NCI-H748 treated with DMSO at 0.1 percent for 48 hours (cell line): ENCODE measurements around the gene COL28A1.
"Not testable (repeated sequence)": the region's sequence is repeated elsewhere in the genome, so short reads cannot be mapped to it uniquely, and the experiment has no call there.

ENCODE experiments used
- DNase-seq: peaks from one replicate; lab custom pipeline; 2025; lab: John Stamatoyannopoulos, UW

COL28A1 gene

DNA sequence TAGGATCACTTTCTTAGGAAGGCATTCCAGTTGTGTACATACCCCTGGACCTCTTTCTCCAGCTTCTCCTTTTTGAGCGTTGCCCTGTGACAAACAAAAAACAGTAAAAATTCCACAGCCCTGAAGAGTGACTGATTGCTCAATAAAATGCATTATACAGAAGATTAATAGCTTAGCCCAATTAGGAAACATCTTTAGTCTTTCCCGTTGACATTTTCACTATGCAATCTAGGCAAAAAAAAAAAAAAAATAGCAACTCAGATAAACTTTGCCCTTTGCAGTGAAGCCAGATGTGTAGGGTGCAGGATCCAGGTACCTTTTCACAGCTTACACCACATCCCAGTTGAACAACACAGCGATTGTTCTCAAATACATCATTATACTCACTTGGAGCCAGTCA is 17.9 kb downstream of the COL28A1 start:
- no peak for DNase-seq

DNA sequence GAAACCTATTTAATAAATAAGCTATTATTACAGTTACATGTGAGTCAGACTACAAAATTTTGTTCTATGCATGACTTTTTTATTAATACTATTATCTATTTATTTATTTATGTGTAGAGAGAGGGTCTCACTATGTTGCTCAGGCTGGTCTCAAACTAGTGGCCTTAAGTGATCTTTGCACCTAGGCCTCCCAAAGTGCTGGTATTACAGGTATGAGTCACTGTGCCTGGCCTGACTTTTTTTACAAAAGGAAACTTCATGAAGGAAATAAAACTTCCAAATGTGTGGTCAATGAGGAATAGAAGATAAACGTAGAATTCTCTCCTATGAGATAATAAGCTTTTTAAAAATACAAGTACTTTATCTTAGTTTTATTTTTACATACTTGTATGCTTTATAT is 19.0 kb downstream of the COL28A1 start:
- no peak for DNase-seq

DNA sequence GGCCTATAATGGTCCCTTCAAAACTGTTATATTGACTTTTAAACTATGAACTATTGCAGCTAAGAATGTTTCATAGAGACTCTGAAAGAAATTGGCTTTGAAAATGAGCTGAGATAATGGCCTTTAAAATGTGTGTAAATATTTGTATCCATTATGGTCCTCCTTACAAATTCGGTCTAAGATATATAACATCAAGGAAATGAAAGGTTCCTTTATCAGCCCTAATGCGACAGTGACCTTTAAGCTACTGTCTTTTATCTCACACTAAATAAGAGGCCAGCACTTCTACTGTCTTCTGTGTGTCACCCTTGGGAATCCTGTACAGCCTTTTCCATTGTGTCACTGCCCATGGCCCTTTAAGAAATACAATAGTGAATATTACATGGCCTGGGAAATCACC is 19.5 kb downstream of the COL28A1 start:
- peak; percentile 16 for DNase-seq

DNA sequence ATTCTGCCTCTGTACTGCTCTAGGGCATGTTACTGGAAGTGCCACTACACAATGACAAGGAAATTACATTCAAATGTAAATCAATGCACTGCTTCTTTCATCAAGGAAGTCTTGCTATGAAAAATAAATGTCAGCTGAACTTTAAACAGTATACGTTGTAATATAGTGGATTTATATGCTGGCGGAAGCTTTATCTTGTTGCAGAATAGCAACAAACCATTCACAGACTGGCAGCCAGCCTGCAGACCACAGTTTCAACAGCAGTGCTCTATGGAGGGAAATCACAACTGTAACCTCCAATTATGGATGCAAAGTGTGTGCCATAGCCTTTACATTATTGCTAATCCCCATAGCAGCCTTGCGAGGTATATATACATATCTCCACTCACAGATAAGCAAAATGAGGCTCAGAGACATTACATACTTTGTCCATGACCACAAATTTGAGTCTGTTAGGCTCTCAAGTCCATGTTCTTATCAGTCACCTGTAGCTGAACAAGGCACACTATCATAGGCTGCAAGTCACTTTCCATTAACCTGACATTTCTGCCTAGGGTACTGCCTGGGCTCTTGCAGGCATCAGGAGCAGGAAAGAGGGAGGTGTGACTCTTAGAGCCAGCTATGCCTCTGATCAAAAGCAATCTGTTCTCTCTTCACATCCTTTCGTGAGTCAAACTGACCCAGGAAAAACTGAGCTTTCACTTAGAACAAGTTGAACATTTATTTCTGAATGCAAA is 22.6 kb downstream of the COL28A1 start:
- DNase-seq = no peak

DNA sequence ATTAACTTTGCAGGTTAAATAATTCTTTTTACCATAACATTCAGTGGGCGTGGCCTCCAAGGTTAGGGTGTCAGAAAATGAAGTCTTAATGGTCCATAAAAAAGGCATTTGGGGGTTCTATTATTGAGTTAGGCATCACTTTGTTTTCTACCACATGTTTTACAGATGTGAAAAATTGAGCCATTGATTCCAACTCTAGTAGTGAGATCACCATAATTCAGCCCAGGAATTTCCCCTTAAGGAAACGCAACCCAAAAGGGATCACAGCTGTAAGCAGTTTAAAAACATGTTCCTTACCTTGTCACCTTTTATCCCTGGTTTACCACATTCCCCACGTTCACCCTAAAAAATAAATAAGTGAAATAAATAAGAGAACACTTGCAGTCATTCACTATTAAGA is 24.9 kb downstream of the COL28A1 start:
- no peak for DNase-seq

DNA sequence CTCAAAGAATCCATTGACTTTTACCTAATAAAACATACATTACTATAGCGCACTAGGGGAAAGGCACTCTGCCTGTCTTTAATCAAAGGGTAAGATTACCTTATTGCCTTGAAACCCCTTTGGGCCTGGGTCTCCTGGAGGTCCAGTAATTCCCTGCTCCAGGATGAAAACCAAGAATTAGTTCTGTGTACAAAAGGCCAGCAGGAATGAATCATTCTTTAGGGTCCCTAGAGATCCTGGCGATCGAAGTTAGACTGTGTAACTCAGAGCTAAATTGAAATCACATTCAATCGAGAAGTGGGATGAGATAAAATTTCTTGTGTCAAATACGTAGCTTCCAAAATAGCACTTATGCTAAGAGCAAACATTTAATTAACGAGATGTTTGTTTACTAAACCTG is 29.8 kb downstream of the COL28A1 start:
- DNase-seq = no peak

DNA sequence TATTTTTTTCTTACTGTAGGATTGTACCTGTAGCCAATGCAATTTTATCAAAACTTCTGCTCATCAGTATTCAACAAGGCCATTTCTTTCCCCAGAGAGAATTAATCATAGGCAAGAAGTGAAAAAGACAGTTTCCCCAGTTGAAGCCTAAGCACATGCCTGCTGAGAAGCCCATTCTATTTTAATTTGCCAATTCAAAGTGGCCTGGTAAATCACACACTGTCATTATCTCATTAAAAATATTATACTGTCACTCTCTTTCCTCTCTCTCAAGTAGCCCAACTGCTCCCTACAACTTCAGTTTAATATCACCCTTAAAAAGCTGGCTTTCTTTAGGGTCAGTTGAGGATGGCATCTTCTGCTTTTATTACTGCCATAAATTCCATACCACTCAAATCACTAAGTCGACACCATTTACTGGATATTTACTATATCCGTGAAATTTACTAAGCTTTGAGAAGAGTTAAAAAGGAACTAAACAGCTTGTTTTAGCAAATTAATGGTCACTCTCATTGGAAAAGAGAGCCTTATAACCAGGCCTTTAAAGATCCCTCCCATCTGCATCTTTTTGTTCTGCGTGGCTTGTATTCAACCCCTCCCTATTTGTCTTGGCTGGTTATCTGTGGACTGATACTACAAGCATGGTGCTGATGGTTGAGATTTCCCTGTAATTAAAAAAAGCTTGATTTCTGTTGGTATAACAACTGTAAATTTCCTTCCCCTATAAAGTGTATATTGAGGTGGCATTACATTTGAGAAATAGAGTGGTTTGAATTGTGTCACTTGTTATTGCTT is 30.6 kb downstream of the COL28A1 start:
- peak; percentile 50 for DNase-seq

DNA sequence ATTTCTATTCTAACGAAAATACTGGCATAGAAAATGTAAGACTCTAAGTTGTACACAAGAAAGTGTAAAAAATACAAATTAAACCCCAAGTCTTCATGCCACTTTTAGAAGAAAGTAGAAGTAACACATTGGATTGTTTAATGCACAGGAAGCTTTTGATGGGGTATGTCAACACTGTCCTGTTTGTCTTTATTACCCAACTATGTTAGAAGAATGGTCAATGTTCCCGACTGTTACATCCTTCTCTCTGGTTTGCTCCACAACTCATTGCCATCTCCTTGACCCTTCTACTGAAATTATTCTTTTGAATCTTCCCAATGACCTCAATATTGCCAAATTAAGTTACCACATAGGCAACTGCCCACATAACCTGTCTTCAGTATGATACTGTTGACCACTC is 35.8 kb downstream of the COL28A1 start:
- no peak for DNase-seq

DNA sequence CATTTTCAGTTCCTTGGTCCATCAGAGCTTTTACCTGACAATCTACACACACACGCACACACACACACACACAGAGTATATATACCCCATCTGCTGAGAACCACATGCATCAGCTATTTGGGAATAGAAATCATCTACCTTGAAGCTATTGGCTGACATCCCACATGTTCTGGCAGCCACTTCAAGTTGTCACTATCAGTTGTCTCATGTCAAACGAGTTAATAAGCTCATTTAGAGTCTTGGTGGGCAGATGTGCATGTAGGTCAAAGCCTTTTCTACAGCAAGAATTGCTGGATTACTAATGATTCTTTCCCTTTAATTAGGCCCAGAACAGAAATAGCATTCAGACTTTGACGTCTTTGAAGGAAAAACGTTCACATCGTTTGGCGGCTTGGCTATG is 36.8 kb downstream of the COL28A1 start:
- DNase-seq = no peak

DNA sequence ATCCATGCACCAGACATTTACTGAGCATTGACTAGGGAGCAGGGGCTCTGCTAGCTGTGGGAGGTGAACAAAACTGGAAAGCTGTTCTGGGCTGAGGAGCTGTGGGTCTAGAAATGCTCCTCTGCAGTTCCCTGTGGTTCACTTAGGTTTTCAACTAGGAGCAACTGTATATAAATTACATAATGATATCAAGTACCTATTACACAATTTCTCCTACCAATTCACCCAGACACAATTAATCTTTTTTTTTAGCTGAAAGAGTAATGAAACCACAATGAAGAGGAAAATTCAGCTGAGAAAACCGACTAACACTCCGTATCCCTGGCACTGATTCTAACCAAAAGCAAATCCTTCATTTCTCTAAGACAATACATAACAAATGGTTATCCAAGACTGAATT is 39.4 kb downstream of the COL28A1 start:
- no peak for DNase-seq

DNA sequence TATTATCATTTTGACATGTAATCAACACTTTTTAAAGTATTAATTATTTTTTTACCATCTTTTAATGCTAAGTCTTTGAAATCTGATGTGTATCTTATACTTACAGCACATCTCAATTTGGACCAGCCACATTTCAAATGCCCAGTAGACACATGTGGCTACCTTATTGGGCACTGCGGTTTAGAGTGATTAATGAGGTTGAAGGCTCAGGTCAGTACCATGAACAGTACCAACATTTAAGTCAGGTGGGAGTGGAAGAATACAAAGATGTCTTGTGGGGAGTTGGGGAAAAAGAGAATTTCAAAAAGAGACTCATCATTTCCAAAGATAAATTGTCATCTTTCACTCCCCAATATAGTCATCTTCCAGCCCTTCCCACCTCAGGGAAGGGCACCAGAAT is 40.5 kb downstream of the COL28A1 start:
- no peak for DNase-seq

DNA sequence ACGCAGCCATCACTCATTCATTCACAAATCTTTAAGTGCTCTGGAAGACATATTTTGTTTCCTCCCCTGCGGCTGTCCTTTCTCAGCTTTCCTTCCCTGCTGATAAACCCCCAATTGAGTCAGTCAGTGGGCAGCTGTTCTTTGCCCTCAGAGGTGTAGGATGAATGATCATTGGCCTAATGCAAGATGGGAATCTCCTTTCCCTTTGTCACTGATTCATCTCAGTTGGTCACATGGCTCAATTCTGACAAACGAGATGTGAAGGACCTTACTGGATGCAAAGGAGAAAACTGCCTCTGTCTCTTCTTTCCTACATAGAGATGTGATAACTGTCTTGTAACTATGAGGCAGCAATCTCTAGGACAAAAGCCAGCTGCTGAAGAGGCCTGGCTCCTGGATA is 44.6 kb downstream of the COL28A1 start:
- DNase-seq = no peak

DNA sequence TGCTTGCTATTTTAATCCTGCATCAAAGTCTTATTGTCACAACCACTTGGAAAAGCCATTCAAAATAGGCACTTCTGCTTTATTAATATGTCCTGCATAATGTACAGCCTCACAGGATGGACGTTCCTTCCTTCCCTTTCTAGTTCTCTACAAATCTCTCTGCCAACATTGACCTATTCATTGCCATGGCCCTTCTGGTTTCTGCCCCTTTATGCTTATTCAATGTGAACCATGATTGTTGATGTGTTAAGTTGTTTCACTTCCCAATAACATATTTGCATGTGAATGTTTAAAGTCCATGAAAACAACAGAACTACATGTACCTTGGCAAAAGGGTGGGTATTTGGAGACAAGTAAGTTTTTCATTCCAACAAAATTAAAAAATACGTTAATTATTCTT is 45.7 kb downstream of the COL28A1 start:
- no peak for DNase-seq

DNA sequence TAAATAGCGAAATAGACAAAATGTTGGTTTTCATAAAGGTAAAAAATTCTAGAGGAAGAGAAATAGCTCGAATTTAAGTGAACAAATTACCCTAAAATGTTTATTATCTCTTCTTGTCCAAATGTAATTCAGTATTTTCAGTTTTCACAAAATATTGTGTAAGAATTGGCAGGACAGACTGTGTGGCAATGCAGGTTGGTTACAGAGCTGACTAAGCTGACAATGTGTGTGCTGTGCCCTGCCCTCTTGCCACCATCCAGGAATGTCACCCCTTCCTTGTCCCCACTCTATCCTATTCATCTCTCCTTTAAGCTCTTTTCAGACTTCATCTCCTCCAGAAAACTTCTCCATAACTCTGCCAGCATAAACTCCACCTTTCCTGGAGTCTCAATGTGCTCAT is 46.1 kb downstream of the COL28A1 start:
- no peak for DNase-seq

DNA sequence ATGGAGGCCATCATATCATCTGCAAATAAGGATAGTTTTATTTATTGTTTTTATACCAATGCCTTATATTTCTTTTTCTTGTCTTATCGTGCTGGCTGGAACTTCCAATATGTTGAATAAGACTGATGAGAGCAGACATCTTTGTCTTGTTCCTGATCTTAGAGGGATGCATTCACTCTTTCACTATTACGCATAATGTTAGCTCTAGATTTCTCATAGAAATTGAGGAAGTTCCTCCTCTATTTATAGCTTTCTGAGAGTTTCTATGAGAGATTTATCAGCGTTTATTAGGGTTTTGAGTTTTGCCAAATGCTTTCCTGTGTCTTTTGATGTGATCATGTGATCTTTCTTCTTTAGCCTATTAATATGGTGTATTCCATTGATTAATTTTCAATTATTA is 49.3 kb downstream of the COL28A1 start:
- no peak for DNase-seq

DNA sequence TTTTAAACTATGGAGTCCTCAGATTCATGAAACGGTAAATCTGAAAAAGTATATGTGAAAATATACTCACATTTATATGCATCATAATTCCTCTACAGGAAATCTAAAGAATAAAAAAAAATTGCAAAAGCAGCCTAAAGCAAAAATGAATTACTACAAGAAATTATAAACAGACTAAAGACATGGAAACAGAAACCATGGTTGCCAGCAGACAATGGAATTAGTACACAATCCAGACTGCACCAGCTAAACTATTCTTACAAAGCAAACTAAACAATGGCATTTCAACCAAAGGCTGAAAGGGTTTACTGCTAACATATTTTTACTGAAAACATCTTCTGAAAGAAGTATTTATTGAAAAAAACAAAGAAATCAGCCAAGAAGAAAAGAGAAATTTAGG is 51.6 kb downstream of the COL28A1 start:
- no peak for DNase-seq

DNA sequence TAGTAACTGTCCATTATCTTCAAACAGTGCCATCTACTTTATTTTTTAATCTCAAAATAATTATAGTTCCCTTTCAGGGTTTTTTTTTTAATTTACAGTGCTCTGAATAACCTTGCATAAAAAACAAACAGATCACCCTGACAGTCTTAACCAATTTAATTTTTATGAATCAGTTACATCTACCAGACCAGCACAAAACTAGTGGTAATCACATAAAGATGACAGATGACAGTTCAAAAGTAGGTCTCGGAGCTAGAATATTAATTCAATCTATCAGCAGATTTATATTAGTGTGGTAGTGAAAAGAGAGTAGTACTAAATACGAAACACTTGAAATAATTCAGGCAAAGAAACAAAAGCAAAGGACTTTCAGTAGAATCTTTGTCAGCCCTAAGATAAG is 53.9 kb downstream of the COL28A1 start:
- no peak for DNase-seq

DNA sequence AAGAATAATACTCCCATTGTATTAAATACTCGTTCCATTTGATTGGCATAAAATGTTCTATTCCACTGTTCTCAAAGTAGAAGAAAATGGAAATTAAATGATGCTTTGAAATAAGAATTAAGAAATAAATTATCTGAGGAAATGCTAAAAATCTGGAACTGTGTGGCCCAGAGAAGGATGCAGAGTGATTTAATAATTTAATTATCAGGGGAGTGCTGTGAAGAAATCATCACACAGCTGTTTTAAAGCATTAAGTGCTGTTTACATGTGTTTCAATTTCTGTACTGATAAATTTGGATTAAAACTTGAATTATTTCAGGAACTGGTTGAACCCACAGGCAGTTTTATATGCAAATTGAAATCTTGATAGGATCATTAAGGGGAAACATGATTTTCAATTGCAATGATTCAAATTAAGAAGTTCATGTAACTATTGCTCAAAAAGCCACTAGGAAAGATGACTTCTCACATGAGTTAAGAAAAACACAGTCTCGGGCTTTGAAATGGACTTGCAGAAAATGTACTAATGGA is 56.3 kb downstream of the COL28A1 start:
- DNase-seq = no peak

DNA sequence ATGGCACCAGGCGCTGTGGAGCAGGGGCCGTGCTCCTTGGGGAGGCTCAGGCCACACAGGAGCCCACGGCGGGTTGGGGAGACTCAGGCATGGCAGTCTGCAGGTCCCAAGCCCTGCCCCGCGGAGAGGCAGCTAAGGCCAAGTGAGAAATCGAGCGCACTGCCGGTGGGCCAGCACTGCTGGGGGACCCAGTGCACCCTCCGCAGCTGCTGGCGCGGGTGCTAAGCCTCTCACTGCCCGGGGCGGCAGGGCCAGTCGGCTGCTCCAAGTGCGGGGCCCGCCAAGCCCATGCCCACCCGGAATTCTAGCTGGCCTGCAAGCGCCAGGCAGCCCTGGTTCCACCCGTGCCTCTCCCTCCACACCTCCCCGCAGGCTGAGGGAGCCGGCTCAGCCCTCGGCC is 57.1 kb downstream of the COL28A1 start:
- DNase-seq = no peak

DNA sequence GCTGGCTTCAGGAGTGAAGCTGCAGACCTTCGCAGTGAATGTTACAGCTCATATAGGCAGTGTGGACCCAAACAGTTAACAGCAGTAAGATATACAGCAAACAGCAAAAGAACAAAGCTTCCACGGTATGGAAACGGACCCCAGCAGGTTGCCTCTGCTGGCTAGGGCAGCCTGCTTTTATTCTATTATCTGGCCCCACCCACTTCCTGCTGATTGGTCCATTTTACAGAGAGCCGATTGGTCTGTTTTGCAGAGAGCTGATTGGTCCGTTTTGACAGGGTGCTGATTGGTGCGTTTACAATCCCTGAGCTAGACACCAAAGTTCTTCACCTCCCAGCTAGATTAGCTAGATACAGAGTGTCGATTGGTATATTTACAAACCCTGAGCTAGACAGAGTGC is 58.0 kb downstream of the COL28A1 start:
- not testable (repeated sequence) for DNase-seq

DNA sequence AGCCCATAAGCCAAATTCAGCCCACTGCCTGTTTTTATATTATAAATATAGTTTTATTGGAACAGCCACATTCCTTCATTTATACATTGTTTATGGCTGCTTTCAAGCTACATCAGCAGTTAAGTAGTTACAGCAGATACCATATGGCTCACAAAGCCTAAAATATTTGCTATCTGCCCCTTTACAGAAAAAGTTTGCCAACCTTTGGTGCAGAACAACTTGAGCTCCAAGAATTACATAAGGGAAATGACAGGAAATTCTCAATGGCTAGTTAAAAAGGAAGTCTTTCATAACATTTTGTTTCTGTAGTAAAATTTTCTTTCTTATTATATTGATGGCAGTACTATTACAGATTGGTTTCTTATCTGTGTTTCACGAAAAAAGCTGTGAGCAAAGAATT is 59.3 kb downstream of the COL28A1 start:
- DNase-seq = no peak

DNA sequence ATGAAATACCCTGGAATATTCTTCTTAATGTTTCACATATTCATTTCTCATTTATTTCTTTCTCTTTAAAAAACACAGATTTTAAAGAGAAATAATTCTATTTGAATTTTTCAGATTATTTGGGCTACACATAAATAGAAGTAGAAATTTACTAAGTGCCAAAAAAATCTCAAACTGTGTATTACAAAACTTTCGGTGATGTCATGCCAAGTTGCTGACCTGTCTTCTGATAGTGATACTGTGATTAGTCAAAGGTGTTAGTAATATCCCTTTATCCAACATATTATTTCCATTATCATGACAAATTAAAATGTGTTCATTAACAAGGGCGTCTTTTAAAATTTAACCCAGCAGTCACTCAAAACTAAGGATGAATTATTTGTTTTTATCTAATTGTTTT is 60.1 kb downstream of the COL28A1 start:
- DNase-seq = no peak

DNA sequence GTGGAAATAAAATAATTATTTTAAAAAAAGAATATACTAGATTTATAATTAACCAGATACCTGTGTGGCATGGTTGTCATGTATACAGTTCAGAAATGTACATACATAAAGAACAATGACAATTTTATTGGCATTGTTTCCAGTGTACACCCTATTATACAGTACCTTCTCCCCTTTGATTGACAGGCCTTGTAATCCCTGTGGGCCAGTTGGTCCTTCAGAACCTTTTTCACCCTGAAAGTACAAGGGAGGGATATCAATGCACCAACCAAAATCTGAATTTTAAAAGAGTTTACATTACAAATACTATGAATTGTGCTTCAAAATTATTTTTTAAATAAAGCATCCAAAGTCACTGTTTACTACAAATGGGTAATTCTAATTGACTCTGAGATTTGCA is 61.2 kb downstream of the COL28A1 start:
- no peak for DNase-seq
